ENCODE measurements around the gene SACM1L. TPM values are rescaled to one million over a fixed set of nuclear protein-coding genes. Genes with fewer than 3 reads are reported as not detected.

Gene SACM1L
- total and polyA plus RNA-seq, 2 donors, result 47.2 to 58.3 TPM

DNA sequence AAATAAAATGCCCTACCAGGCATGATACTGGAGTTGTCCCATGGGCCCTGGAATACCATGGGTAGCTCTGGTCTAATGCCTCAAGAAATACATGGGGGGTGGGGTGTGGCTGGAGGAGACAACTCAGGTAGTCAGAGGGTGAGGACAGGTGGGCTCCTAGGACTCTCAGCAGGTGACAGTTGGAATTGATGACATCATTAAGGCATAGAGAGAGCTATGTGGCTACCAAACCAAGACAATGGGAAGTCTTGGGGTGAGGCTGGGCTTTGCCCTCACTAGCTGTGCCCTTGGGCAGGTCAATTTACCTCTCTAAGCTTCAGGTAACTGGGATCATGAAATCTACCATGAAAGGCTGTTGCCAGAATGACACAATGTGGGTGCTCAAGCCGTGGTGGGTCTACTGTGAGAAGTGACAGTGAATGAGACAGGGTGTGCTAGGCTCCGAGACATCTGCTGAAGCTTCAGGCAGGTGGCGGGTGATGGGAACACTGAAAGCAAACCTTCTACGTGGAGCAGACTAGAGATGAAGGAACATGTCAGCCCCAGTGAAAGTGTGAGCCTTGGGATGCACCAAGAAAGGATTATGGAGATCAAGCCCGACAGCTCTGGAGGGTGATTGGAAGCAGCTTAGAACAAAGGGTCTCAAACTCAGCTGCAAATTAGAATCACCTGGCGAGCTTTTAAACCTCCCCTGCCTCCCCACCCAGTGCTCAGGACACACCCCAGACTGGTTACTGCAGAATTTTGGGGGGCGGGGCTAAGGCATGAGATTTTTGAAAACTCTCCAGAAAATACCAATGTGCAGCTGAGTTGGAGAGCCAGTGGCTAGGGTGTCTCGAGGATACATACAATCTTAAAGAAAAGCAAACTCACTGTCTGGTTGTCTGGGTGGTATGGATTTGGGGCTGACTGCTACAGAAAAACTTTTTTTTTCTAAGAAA, 85.7 kb downstream of the SACM1L start:
- Histone ChIP-seq H3K36me3 (ENCODE audit: control insufficient read depth in 2 of 2, insufficient read depth in 2 of 2, low read length in 1 of 2) (no peaks in the 10 kb centered on the region), H3K4me3 (ENCODE audit: low read length in 2 of 2) (no peak overlapping the region), H3K27me3 (ENCODE audit: control insufficient read depth in 2 of 2, insufficient read depth in 1 of 2, low read length in 1 of 2) (peaks cover 0 to 47% of the 10 kb centered on the region in 2 donors), H3K27ac (ENCODE audit: low read depth in 1 of 2, low read length in 1 of 2) (no peak overlapping the region), H3K4me1 (ENCODE audit: control insufficient read depth in 2 of 2, insufficient read depth in 2 of 2, low read length in 2 of 2) (peaks cover 5 to 13% of the 10 kb centered on the region in 2 donors), H3K9me3 (ENCODE audit: control insufficient read depth in 2 of 2, insufficient read depth in 1 of 2, low read length in 1 of 2) (no peaks in the 10 kb centered on the region)
- DNase-seq (ENCODE audit: low read depth in 6 of 9, low spot score in 9 of 9), result no peak
- 93% methylated on average over 8 of the region's 8 CpGs for WGBS

DNA sequence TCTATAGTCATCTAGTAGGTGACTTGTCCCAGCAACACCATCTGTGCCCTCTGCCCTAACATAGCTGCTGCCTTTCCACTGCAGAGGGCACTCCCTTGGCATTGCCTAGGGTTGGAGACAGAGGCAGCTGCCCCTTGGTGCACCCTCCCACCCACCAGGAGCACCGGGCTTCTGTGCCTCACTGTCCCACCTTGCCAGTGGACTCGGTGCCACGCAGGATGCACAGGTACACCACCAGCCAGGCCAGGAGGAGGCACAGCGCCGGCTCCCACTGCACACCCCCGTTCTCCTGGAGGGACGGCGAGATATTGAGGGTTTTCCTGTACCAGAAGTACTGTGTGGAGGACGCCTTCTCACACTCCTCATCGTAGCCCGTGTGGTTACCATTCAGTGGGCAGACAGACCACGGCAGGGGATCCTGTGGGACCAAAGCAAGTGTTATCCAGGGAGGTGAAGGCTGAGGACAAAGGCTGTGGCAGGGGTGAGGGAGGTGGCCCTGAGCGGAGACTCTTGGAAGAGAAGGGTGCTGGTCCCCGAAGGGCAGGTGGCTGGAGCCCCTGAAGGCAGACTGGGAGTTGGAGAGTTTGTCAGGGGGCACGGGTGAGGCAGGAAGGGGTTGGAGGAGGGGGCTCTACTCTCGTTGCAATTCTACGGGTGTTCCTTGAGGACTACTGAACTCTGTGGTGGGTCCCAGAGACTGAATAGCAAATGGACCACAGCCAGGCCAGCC, 86.5 kb downstream of the SACM1L start:
- H3K4me1 ChIP-seq (ENCODE audit: control insufficient read depth in 2 of 2, insufficient read depth in 2 of 2, low read length in 2 of 2), result peaks cover 5 to 13% of the 10 kb centered on the region in 2 donors
- no peaks in the 10 kb centered on the region for H3K36me3 ChIP-seq (ENCODE audit: control insufficient read depth in 2 of 2, insufficient read depth in 2 of 2, low read length in 1 of 2)
- peaks cover 0 to 41% of the 10 kb centered on the region in 2 donors for H3K27me3 ChIP-seq (ENCODE audit: control insufficient read depth in 2 of 2, insufficient read depth in 1 of 2, low read length in 1 of 2)
- H3K4me3 ChIP-seq (ENCODE audit: low read length in 2 of 2), result no peak overlapping the region
- DNase-seq (ENCODE audit: low read depth in 6 of 9, low spot score in 9 of 9), result no peak
- WGBS, result 96% methylated on average over 17 of the region's 17 CpGs
- H3K9me3 ChIP-seq (ENCODE audit: control insufficient read depth in 2 of 2, insufficient read depth in 1 of 2, low read length in 1 of 2), result no peaks in the 10 kb centered on the region
- no peak overlapping the region for H3K27ac ChIP-seq (ENCODE audit: low read depth in 1 of 2, low read length in 1 of 2)

DNA sequence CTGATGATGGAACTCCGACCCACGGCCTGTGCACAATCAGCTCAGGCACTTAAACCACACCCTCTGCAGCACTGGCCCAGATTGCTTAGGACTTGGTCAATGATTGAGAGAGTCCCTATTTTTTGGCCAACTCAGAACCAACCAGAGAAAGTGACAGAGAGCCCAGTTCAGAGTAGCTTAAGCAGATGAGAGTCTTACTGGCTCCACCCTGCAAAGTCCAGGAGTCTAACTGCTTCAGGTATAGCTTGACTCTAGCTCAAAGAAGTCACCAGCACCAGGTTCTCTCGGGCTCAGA, 87.1 kb downstream of the SACM1L start:
- Histone ChIP-seq H3K27ac (ENCODE audit: low read depth in 1 of 2, low read length in 1 of 2) (no peak overlapping the region), H3K4me1 (ENCODE audit: control insufficient read depth in 2 of 2, insufficient read depth in 2 of 2, low read length in 2 of 2) (peaks cover 5 to 13% of the 10 kb centered on the region in 2 donors), H3K4me3 (ENCODE audit: low read length in 2 of 2) (no peak overlapping the region), H3K27me3 (ENCODE audit: control insufficient read depth in 2 of 2, insufficient read depth in 1 of 2, low read length in 1 of 2) (peaks cover 0 to 36% of the 10 kb centered on the region in 2 donors), H3K9me3 (ENCODE audit: control insufficient read depth in 2 of 2, insufficient read depth in 1 of 2, low read length in 1 of 2) (no peaks in the 10 kb centered on the region), H3K36me3 (ENCODE audit: control insufficient read depth in 2 of 2, insufficient read depth in 2 of 2, low read length in 1 of 2) (no peaks in the 10 kb centered on the region)
- WGBS, result 94% methylated on average over 3 of the region's 3 CpGs
- no peak for DNase-seq (ENCODE audit: low read depth in 6 of 9, low spot score in 9 of 9)

DNA sequence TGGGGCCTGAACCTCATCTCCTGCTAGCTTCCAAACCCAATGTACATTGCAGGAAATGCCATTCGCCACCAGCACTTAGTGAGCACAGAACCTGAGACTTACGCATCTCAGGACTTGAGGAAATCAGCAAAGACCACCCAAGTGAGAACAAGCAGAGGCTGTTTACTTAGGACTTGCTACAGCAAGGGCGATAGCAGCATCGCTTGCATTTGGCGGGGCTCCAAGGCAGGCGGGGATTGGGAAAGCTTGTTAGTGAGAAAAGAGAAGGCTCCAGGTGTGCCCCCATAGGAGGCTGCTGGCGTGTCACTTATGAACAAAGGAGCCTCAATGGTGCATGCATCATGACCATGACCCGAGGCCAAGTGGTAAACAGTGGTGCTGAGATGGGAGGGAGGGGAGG, 87.4 kb downstream of the SACM1L start:
- H3K27ac ChIP-seq (ENCODE audit: low read depth in 1 of 2, low read length in 1 of 2), result no peak overlapping the region
- no peaks in the 10 kb centered on the region for H3K9me3 ChIP-seq (ENCODE audit: control insufficient read depth in 2 of 2, insufficient read depth in 1 of 2, low read length in 1 of 2)
- H3K36me3 ChIP-seq (ENCODE audit: control insufficient read depth in 2 of 2, insufficient read depth in 2 of 2, low read length in 1 of 2), result no peaks in the 10 kb centered on the region
- no peak for DNase-seq (ENCODE audit: low read depth in 6 of 9, low spot score in 9 of 9)
- 88% methylated on average over 8 of the region's 8 CpGs for WGBS
- H3K4me1 ChIP-seq (ENCODE audit: control insufficient read depth in 2 of 2, insufficient read depth in 2 of 2, low read length in 2 of 2), result peaks cover 5 to 13% of the 10 kb centered on the region in 2 donors
- peaks cover 0 to 33% of the 10 kb centered on the region in 2 donors for H3K27me3 ChIP-seq (ENCODE audit: control insufficient read depth in 2 of 2, insufficient read depth in 1 of 2, low read length in 1 of 2)
- H3K4me3 ChIP-seq (ENCODE audit: low read length in 2 of 2), result no peak overlapping the region

DNA sequence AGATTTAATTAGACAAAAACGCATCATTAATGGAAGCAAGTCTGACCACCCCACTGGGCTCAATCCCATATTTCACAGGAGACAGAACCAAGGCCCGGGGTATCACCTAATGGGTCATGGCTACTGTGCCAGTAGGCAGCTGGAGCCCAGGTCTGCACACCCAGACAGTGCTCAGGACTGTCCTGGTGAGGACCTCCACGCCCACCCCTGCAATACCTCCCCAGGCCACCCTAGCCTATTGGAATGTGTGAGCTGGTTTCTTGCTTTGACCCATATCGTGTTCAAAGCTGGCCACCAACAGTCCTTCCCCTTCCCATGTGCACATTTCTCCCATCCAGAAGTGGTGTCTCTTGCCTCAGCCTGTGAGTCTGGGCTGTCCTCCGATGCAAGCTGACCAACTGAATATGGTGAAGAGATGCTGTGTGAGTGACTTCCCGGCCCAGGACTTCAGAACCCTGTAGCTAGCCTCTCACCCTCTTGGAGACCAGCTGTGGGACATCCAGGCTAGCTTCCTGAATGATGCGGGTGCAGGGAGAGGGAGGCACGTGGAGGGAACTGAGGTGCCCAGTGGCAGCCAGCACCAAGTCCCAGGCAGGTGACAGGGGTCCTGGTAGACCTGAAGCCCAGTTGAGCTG, 88.0 kb downstream of the SACM1L start:
- 93% methylated on average over 8 of the region's 8 CpGs for WGBS
- no peak overlapping the region for H3K4me3 ChIP-seq (ENCODE audit: low read length in 2 of 2)
- H3K9me3 ChIP-seq (ENCODE audit: control insufficient read depth in 2 of 2, insufficient read depth in 1 of 2, low read length in 1 of 2), result no peaks in the 10 kb centered on the region
- no peak overlapping the region for H3K27ac ChIP-seq (ENCODE audit: low read depth in 1 of 2, low read length in 1 of 2)
- no peak for DNase-seq (ENCODE audit: low read depth in 6 of 9, low spot score in 9 of 9)
- H3K36me3 ChIP-seq (ENCODE audit: control insufficient read depth in 2 of 2, insufficient read depth in 2 of 2, low read length in 1 of 2), result no peaks in the 10 kb centered on the region
- peaks cover 5 to 11% of the 10 kb centered on the region in 2 donors for H3K4me1 ChIP-seq (ENCODE audit: control insufficient read depth in 2 of 2, insufficient read depth in 2 of 2, low read length in 2 of 2)
- peaks cover 0 to 26% of the 10 kb centered on the region in 2 donors for H3K27me3 ChIP-seq (ENCODE audit: control insufficient read depth in 2 of 2, insufficient read depth in 1 of 2, low read length in 1 of 2)

DNA sequence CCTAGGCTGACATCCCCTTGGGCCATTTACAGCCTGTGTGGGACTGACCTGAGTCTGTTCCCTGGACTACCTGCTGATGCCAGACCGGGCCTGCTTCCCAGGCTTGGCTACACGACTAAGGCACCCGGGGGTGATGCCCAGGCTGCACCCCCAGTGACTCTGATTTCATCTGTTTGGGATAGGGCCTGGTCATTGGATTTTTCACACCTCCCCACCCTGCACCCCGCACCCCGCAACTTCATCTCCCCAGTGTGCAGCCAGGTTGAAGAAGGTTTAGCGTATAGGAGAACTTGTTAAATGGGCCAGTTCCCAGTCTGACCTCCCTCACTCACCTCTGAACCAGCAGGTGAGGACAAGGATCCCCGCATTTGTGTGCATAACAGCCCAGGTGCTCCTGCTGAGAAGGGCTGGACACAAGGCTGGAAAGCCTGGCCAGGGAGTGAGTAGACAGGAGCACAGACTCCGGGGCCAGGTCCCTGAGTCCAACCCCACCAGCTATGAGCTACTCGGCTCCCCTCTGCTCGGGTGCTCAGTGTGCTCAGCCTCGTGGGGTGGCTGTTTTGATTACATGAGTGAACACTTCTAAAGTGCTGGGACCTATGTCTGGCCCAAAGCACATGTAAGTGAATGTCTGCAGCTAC, 88.7 kb downstream of the SACM1L start:
- Histone ChIP-seq H3K27me3 (ENCODE audit: control insufficient read depth in 2 of 2, insufficient read depth in 1 of 2, low read length in 1 of 2) (peaks cover 0 to 23% of the 10 kb centered on the region in 2 donors), H3K36me3 (ENCODE audit: control insufficient read depth in 2 of 2, insufficient read depth in 2 of 2, low read length in 1 of 2) (no peaks in the 10 kb centered on the region), H3K9me3 (ENCODE audit: control insufficient read depth in 2 of 2, insufficient read depth in 1 of 2, low read length in 1 of 2) (no peaks in the 10 kb centered on the region), H3K4me1 (ENCODE audit: control insufficient read depth in 2 of 2, insufficient read depth in 2 of 2, low read length in 2 of 2) (peaks cover 2 to 5% of the 10 kb centered on the region in 2 donors), H3K4me3 (ENCODE audit: low read length in 2 of 2) (no peak overlapping the region), H3K27ac (ENCODE audit: low read depth in 1 of 2, low read length in 1 of 2) (no peak overlapping the region)
- 93% methylated on average over 11 of the region's 11 CpGs for WGBS
- no peak for DNase-seq (ENCODE audit: low read depth in 6 of 9, low spot score in 9 of 9)

DNA sequence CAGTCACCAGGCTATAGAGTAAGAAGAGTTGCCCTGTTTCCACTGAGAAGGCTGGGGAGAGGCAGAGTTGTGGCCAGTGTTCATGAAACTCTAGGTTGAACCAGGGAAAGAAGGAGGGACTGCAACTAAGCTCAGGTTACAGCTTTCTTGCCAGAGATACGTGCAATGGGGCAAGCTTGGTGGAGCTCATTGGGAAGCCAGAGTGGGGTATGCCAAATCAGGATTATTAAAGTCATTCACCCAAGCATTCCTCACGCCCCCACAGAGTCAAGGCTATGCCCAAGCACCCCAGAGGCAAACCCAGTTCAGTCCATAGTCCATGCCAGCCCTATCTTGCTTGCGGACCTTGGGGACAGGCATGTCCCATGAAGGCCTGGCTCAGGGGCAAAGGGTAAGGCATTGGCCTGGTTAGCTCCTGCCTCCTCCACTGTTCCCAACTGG, 89.6 kb downstream of the SACM1L start:
- H3K36me3 ChIP-seq (ENCODE audit: control insufficient read depth in 2 of 2, insufficient read depth in 2 of 2, low read length in 1 of 2), result no peaks in the 10 kb centered on the region
- H3K4me1 ChIP-seq (ENCODE audit: control insufficient read depth in 2 of 2, insufficient read depth in 2 of 2, low read length in 2 of 2), result no peaks in the 10 kb centered on the region
- H3K27ac ChIP-seq (ENCODE audit: low read depth in 1 of 2, low read length in 1 of 2), result no peak overlapping the region
- no peak for DNase-seq (ENCODE audit: low read depth in 6 of 9, low spot score in 9 of 9)
- no peaks in the 10 kb centered on the region for H3K9me3 ChIP-seq (ENCODE audit: control insufficient read depth in 2 of 2, insufficient read depth in 1 of 2, low read length in 1 of 2)
- 81% methylated on average over 3 of the region's 3 CpGs for WGBS
- peaks cover 0 to 23% of the 10 kb centered on the region in 2 donors for H3K27me3 ChIP-seq (ENCODE audit: control insufficient read depth in 2 of 2, insufficient read depth in 1 of 2, low read length in 1 of 2)
- H3K4me3 ChIP-seq (ENCODE audit: low read length in 2 of 2), result no peak overlapping the region

DNA sequence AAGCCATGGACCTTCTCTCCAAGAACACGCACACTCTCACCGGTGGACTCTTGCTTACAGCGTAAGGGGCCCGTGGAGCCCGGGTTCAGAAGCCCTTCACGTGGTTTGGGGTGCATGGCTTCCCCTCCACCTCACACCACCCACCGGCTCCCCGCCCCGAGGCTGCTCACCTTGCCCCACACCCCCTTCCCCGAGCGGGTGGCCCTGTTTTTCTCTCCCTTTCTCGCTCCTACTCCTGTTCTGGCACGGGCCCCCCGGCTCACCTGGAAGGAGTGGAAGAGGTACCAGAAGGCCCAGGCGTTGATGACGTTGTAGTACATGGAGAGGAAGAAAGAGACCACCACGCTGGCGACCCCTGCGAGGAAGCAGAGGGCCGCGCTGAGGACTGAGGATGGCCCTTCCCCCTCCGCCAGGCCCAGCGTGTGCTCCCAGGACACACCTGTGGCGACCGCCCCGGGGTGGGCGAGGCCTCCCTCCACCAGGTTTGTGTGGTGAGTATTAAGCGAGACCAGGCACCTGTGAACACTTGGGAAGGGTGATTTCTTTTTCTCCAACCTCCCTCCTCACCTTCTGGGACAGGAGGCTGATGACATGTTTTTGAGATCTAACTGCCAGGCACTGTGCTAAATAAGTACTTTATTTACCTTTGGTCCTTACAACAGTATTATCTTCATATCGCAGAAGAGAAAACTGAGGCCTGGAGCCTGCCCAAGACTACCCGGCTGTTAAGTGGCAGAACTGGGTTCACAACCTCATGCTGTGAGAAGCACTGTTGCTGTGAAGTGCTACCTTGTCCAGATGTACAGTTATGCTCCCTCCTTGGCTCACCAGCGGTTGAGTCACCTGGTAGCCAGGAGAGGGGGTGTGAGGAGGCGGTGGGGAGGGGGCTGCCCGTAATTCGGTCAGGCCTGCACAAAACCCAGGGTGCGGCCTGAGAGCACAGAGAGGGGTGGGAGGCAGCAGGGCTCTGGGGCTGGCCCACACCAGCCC, 90.8 kb downstream of the SACM1L start:
- no peaks in the 10 kb centered on the region for H3K4me1 ChIP-seq (ENCODE audit: control insufficient read depth in 2 of 2, insufficient read depth in 2 of 2, low read length in 2 of 2)
- no peaks in the 10 kb centered on the region for H3K36me3 ChIP-seq (ENCODE audit: control insufficient read depth in 2 of 2, insufficient read depth in 2 of 2, low read length in 1 of 2)
- H3K27ac ChIP-seq (ENCODE audit: low read depth in 1 of 2, low read length in 1 of 2), result no peak overlapping the region
- DNase-seq (ENCODE audit: low read depth in 6 of 9, low spot score in 9 of 9), result no peak
- H3K27me3 ChIP-seq (ENCODE audit: control insufficient read depth in 2 of 2, insufficient read depth in 1 of 2, low read length in 1 of 2), result peaks cover 0 to 14% of the 10 kb centered on the region in 2 donors
- no peak overlapping the region for H3K4me3 ChIP-seq (ENCODE audit: low read length in 2 of 2)
- WGBS, result 96% methylated on average over 35 of the region's 35 CpGs
- no peaks in the 10 kb centered on the region for H3K9me3 ChIP-seq (ENCODE audit: control insufficient read depth in 2 of 2, insufficient read depth in 1 of 2, low read length in 1 of 2)

All from thymus (tissue), 11 donors.